ENCODE measurements around the gene IGSF22. TPM values are rescaled to one million over a fixed set of nuclear protein-coding genes. Genes with fewer than 3 reads are reported as not detected.
"Not testable (repeated sequence)": the region's sequence is repeated elsewhere in the genome, so short reads cannot be mapped to it uniquely, and the experiment has no call there.

IGSF22 gene
- polyA plus RNA-seq, 3 donors: 2.4 to 3.4 (median 3.1) TPM

DNA sequence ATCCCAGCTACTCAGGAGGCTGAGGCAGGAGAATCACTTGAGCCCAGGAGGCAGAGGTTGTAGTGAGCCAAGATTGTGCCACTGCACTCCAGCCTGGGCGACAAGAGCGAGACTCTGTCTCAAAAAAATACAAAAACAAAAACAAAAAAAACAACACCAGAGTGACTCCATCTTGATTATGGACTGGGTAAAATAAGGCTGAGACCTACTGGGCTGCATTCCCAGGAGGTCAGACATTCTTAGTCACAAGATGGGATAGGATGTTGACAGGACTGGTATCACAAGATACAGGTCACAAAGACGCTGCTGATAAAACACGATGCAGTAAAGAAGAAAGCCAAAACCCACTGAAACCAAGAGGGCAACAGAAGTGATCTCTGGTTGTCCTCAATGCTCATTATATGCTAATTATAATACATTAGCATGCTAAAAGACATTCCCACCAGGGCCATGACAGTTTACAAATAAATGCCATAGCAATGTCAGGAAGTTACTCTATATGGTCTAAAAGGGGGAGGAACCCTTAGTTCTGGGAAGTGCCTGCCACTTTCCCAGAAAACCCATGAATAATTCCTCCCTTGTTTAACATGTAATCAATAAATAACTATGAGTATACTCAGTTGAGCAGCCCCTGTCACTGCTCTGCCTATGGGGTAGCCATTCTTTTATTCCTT, 34.4 kb downstream of the IGSF22 start:
- DNase-seq: not testable (repeated sequence)

DNA sequence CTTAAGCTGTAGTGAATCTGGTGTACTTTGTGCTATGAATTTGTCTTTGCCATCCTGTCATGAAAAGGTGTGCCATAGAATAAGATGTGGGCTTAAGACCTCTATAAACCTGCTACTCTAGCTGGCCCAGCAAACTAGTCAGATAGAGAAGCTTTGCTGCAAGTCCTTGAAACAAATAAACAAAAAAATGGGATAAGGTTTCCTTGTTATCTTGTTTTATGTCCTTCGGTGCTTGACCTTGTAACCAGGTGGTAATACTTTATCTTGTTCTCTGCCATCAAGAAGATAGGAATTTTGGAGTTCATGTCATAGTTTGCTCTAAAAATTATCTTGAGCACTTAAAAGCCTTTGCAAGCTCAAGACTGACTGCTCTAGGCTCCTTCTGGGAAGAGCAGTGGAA, 41.7 kb downstream of the IGSF22 start:
- DNase-seq: no peak

DNA sequence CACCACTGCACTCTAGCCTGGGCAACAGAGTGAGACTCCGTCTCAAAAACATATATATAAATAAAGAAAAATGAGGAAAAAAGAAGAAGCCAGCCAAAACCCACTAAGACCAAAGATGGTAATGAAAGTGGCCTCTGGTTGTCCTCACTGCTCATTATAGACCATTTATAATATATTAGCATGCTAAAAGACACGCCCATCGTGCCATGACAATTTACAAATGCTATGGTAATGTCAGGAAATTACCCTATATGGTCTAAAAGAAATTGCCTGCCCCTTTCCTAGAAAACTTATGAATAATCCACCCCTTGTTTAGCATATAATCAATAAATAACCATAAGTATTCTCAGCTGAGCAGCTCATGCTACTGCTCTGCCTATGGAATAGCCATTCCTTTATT, 43.5 kb downstream of the IGSF22 start:
- DNase-seq: no peak

DNA sequence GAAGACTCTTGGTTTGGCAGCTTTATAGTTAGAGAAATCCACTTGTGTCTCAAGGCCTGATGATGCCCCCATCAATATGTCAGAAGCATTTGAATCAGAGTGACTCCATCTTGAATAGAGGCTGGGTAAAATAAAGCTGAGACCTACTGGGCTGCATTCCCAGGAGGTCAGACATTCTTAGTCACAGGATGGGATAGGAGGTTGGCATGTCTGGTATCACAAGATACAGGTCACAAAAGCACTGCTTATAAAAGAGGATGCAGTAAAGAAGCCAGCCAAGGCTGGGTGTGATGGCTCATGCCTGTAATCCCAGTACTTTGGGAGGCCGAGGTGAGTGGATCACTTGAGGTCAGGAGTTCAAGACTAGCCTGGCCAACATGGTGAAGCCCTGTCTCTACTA, 44.0 kb downstream of the IGSF22 start:
- DNase-seq: not testable (repeated sequence)

DNA sequence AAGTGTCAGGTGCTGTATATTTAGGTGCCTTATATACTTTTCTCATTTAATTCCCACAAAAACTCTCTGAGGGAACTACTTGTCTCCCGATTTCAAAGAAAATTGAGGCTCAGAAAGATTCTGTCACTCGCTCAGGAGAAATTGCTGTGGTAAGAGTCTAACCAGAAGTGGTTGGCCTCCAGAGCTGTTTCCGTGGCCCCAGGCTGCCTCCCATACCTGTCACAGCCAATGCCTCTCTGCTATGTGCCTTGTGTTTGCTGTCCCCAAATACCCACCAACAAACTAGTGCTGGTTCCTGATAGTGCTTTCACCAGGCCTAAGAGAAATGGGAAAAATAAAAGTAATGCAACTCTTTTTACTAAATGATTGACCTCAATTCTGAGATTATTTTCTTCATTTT, 48.4 kb downstream of the IGSF22 start:
- DNase-seq: no peak

DNA sequence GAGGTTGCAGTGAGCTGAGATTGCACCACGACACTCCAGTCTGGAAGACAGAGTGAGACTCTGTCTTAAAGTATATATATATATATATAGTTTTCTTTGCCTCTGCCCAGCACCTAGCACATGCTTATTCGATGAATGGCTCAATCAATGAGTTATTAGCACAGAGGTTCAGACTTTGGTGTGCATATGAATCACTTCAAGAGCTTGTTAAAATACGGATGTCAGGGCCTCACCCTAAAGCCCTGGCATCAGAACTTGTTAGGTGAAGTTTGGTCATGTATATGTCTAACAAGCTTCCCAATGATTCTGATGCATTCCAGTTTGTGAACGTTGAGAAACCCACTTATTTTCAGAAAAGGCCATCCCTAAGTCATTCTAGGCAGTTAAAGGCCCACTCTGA, 49.2 kb downstream of the IGSF22 start:
- DNase-seq: no peak

DNA sequence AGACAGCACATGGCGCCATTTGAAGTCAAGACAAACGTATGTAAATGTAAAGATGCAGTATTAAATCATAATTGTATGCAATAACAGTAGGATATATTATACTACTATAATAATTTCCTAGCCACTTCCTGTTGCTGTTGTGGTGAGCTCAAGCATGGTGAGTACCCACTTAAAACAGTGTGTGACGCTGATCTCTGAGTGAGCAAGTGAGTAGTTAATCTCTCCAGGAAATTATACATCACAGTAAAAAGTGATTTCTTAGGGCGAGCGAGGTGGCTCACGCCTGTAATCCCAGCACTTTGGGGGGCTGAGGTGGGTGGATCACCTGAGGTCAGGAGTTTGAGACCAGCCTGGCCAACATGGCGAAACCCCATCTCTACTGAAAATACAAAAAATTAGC, 53.8 kb downstream of the IGSF22 start:
- DNase-seq: not testable (repeated sequence)

DNA sequence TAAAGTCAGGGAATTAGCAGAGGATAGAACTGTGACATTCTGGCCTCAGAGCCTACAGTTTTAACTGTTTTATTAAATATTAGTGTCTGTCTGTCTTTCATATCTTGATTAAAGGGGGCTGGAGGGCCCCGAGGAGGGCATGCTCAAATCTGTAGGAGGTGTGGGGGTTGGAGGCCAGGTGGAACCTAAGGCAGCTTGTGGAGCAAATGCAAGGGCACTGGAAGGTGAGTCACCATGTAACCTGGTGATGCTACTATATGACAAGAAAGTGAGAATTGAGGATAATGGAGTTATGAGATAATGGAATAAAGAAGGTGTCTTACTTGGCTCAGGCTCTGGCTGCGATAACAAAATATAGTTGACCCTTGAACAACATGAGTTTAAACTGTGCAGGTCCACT, 54.7 kb downstream of the IGSF22 start:
- DNase-seq: no peak

DNA sequence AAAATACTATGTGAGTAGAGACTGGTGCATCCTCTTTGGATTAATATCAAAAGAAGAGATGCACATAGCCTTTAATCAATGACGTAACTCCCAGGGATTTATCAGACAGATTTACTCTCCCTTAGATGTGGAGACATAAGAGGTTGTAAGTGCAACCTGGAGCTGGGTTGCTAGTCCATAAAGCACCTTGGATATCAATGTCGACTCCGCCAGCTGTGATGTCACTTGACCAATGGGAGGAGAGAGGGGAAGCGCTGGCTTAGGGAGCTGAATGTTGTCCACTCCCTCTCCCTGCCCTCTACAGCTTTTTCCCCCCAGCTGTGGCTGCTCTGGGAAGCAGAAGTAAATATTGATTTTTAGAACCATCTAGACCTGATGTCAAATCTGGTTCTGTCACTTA, 56.3 kb downstream of the IGSF22 start:
- no peak for DNase-seq

DNA sequence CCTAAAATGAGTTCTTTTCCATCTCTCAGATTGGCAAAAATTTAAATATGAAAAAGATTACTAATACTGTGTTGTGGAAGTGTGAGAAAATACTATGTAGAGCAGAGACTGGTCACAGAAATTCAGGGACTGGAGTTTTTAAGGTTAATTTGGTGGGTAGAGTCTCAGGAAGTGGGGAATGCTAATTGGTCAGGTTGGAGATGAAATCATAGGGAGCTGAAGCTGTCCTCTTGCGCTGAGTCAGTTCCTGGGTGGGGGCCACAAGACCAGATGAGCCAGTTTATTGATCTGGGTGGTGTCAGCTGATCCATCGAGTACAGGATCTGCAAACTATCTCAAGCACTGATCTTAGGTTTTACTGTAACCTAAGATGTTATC, 56.8 kb downstream of the IGSF22 start:
- no peak for DNase-seq

DNA sequence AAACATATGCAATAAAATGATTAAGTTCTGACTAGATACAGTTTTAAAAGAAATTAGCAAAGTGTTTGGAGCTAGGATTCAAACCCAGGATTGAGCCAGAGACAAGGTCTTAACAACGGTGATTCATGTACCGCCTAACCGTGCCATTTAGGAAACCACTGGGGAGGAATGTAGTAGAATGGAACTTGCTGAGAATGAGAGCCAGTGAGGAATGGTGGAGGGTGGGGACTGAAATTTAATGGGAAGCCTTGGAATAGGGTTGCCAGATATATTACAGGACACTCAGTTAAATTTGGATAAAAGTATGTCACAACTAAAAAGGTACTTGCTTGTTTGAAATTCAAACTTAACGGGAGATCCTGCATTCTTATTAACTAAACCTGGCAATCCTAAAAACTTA, 57.9 kb downstream of the IGSF22 start:
- DNase-seq: no peak

DNA sequence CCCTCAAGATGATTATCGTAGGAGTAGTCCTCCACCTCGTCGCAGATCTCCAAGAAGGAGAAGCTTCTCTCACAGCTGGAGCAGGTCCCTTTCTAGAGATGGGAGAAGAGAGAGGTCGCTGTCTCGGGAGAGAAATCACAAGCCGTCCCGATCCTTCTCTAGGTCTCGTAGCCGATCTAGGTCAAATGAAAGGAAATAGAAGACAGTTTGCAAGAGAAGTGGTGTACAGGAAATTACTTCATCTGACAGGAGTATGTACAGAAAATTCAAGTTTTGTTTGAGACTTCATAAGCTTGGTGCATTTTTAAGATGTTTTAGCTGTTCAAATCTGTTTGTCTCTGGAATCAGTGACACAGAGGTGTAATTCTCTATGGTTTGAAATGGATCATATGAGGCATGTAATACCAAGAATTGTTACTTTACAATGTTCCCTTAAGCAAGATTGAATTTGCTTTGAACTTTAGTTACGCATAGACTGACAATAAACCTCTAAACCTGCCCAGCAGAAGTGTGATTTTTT, 60.6 kb downstream of the IGSF22 start:
- not testable (repeated sequence) for DNase-seq

DNA sequence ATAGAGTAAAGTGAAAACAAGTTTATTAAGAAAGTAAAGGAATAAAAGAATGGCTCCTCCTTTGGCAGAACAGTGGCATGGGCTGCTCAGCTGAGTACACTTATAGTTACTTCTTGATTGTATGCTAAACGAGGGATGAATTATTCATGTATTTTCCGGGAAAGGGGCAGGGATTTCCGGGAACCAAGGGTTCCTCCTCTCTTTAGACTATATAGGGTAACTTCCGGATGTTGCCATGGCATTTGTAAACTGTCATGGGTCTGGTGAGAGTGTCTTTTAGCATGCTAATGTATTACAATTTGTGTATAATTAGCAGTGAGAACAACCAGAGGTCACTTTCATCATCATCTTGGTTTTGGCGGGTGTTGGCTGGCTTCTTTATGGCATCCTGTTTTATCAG, 68.3 kb downstream of the IGSF22 start:
- no peak for DNase-seq

Other genes starting within 250 kb of the IGSF22 start
- gene TSG101, start 199.2 kb downstream of the IGSF22 start, polyA plus RNA-seq (ENCODE audit: insufficient read length in 3 of 3): 100 to 1,000 TPM; 138 to 179 (median 162) TPM
- gene UEVLD, start 137.5 kb downstream of the IGSF22 start, polyA plus RNA-seq (ENCODE audit: insufficient read length in 3 of 3): 10 to 100 TPM; 15.0 to 25.9 (median 17.9) TPM
- gene MISFA, start 126.4 kb downstream of the IGSF22 start, polyA plus RNA-seq (ENCODE audit: insufficient read length in 3 of 3): 10 to 100 TPM in 2 of 3 donors, 1 to 10 TPM in 1; 5.7 to 17.3 (median 15.4) TPM
- gene SPTY2D1, start 91.8 kb downstream of the IGSF22 start, polyA plus RNA-seq (ENCODE audit: insufficient read length in 3 of 3): 10 to 100 TPM; 21.7 to 24.5 (median 22.8) TPM
- gene TMEM86A, start 27.4 kb downstream of the IGSF22 start, polyA plus RNA-seq (ENCODE audit: insufficient read length in 3 of 3): 1 to 10 TPM; 8.6 to 9.6 (median 8.8) TPM
- gene PTPN5, start 65.6 kb upstream of the IGSF22 start, polyA plus RNA-seq (ENCODE audit: insufficient read length in 3 of 3): 1 to 10 TPM in 1 of 3 donors, under 1 TPM in 2; 0.46 to 1.3 (median 0.58) TPM
- gene MRGPRX1, start 213.2 kb upstream of the IGSF22 start, polyA plus RNA-seq (ENCODE audit: insufficient read length in 3 of 3): not detected